Measurements from ENCODE around the gene LACTB.

Gene LACTB

GRCh38 chr15:63188926-63189871, 67.5 kb downstream of the LACTB start, which contains the start of gene RAB8B:
TSS of gene RAB8B (plus strand) at chr15:63189606. CDS start at chr15:63189625, 19 bp downstream.
- peak within 1 kb of the TSS; percentile 88 for H3K4me3 ChIP-seq (ENCODE audit: low read length)
- H3K27ac ChIP-seq (ENCODE audit: low read depth, low read length) = peak within 1 kb of the TSS; percentile 85

GRCh38 chr15:63189941-63190768, 68.5 kb downstream of the LACTB start:
- peak overlapping the region; percentile 85 for H3K27ac ChIP-seq (ENCODE audit: low read depth, low read length)
- H3K4me1 ChIP-seq (ENCODE audit: control insufficient read depth, insufficient read depth, low read length) = peaks cover 8% of the 10 kb centered on the region
- no peaks in the 10 kb centered on the region for H3K27me3 ChIP-seq (ENCODE audit: control insufficient read depth, insufficient read depth, low read length)
- H3K36me3 ChIP-seq (ENCODE audit: control insufficient read depth, insufficient read depth, low read length) = no peaks in the 10 kb centered on the region
- H3K9ac ChIP-seq (ENCODE audit: low read length) = peak overlapping the region; percentile 76
- H3K4me3 ChIP-seq (ENCODE audit: low read length) = peak overlapping the region; percentile 88

More at GRCh38 chr15:63188926-63189871, 67.5 kb downstream of the LACTB start, which contains the start of gene RAB8B:
- no peaks in the 10 kb centered on the region for H3K36me3 ChIP-seq (ENCODE audit: control insufficient read depth, insufficient read depth, low read length)
- H3K4me1 ChIP-seq (ENCODE audit: control insufficient read depth, insufficient read depth, low read length) = peaks cover 2% of the 10 kb centered on the region
- peak within 1 kb of the TSS; percentile 76 for H3K9ac ChIP-seq (ENCODE audit: low read length)
- no peaks in the 10 kb centered on the region for H3K27me3 ChIP-seq (ENCODE audit: control insufficient read depth, insufficient read depth, low read length)

- peak overlapping the region; percentile 88 for H3K4me3 ChIP-seq (ENCODE audit: low read length)
- H3K4me1 ChIP-seq (ENCODE audit: control insufficient read depth, insufficient read depth, low read length) = peaks cover 16% of the 10 kb centered on the region
- no peak overlapping the region for H3K9ac ChIP-seq (ENCODE audit: low read length)
Observed at GRCh38 chr15:63190769-63191649, 69.3 kb downstream of the LACTB start.

More at GRCh38 chr15:63190769-63191649, 69.3 kb downstream of the LACTB start:
- H3K36me3 ChIP-seq (ENCODE audit: control insufficient read depth, insufficient read depth, low read length) = no peaks in the 10 kb centered on the region
- no peaks in the 10 kb centered on the region for H3K27me3 ChIP-seq (ENCODE audit: control insufficient read depth, insufficient read depth, low read length)
- no peak overlapping the region for H3K27ac ChIP-seq (ENCODE audit: low read depth, low read length)

Data from rectal smooth muscle tissue (tissue), 1 donor.